OCI-LY7 (cell line): ENCODE data around the gene DGAT2.

Experiments used
- EZH2phosphoT487 ChIP-seq: fragments of 200-600 bp; sonication (generic); IDR thresholded peaks from 2 replicates; pipeline ENCODE4 v1.6.1; 2018; ENCODE audit warnings: low read depth, borderline replicate concordance, mild to moderate bottlenecking, mixed run types, antibody characterized with exemption, low read length, moderate library complexity, mixed read lengths
- TF ChIP-seq, protein P1 (sequence below): fragments of 200-600 bp; sonication (generic); conservative IDR thresholded peaks from 2 replicates; pipeline ENCODE4 v1.5.1; 2014; ENCODE audit warnings: mild to moderate bottlenecking, antibody characterized with exemption, low read length, moderate library complexity, mixed read lengths

DNA sequence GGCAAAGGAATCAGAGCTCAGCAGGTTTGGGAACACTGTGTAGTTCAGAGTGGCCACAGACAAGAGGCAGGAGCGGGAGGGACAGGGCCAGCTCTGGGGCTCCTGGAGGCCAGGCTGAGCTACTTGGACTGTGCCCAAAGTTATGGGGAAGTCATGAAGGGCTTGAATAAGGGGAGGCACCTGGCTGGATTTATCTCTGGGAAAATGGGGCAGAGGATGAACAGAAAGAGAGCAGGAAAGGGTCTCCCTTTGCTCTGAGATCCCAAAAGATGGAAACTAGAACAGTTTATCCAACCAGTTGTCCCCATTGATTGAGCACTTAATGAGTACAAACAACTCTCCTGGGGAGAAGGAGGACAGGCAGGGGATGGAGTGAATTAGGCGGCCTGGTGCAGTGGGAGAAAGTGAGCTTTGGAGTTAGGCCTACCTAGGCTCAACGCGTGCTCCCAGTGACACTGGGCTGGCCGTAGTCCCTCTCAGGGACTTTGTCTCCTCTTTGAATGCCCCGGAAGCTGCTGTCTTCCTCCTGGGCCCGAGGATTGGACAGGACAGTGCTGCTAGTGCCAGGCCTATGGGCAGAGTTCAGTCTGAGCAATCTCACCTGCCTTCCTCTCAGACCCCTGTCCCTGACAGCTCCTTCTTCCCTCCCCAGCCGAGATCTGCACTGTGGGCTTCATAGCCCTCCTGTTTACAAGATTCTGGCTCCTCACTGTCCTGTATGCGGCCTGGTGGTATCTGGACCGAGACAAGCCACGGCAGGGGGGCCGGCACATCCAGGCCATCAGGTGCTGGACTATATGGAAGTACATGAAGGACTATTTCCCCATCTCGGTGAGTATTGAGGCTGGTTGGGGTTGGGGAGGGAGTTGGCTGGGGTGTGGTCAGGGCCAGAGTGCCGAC is 49.0 kb upstream of the DGAT2 start:
- TF ChIP-seq EZH2phosphoT487: no peak
- TF ChIP-seq, protein P1, sequence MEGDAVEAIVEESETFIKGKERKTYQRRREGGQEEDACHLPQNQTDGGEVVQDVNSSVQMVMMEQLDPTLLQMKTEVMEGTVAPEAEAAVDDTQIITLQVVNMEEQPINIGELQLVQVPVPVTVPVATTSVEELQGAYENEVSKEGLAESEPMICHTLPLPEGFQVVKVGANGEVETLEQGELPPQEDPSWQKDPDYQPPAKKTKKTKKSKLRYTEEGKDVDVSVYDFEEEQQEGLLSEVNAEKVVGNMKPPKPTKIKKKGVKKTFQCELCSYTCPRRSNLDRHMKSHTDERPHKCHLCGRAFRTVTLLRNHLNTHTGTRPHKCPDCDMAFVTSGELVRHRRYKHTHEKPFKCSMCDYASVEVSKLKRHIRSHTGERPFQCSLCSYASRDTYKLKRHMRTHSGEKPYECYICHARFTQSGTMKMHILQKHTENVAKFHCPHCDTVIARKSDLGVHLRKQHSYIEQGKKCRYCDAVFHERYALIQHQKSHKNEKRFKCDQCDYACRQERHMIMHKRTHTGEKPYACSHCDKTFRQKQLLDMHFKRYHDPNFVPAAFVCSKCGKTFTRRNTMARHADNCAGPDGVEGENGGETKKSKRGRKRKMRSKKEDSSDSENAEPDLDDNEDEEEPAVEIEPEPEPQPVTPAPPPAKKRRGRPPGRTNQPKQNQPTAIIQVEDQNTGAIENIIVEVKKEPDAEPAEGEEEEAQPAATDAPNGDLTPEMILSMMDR: no peak
